ENCODE data around the gene CYBC1. TPM values are rescaled to one million over a fixed set of nuclear protein-coding genes. Genes with fewer than 3 reads are reported as not detected.

The CYBC1 gene
- total and polyA plus RNA-seq, 2 experiments from 2014 or later, result 61.9 to 76.6 TPM

- Histone ChIP-seq H3K9me3 (ENCODE audit: low read depth) (no peaks in the 10 kb centered on the region), H3K36me3 (replicated peaks; ENCODE audit: insufficient read depth, low read depth) (no peaks in the 10 kb centered on the region), H3K79me2 (no peaks in the 10 kb centered on the region), H3K9me2 (replicated peaks; ENCODE audit: insufficient read depth) (no peaks in the 10 kb centered on the region), H4K20me1 (ENCODE audit: insufficient read depth, poor library complexity, severe bottlenecking) (no peaks in the 10 kb centered on the region), H3K27me3 (no peaks in the 10 kb centered on the region), H3K4me1 (ENCODE audit: insufficient read depth) (no peaks in the 10 kb centered on the region), H3K27ac (no peak overlapping the region), H2AFZ (no peak overlapping the region), H3K4me2 (no peak overlapping the region), H3K4me3 (no peak overlapping the region)
- 92% methylated on average over 14 of the region's 14 CpGs for WGBS (ENCODE audit: low lambda C conversion rate, missing lambda C conversion rate)
- no peak for TF ChIP-seq EZH2 (IDR thresholded peaks at IDR 0.05; ENCODE audit: borderline replicate concordance)
- TF ChIP-seq, protein P1, sequence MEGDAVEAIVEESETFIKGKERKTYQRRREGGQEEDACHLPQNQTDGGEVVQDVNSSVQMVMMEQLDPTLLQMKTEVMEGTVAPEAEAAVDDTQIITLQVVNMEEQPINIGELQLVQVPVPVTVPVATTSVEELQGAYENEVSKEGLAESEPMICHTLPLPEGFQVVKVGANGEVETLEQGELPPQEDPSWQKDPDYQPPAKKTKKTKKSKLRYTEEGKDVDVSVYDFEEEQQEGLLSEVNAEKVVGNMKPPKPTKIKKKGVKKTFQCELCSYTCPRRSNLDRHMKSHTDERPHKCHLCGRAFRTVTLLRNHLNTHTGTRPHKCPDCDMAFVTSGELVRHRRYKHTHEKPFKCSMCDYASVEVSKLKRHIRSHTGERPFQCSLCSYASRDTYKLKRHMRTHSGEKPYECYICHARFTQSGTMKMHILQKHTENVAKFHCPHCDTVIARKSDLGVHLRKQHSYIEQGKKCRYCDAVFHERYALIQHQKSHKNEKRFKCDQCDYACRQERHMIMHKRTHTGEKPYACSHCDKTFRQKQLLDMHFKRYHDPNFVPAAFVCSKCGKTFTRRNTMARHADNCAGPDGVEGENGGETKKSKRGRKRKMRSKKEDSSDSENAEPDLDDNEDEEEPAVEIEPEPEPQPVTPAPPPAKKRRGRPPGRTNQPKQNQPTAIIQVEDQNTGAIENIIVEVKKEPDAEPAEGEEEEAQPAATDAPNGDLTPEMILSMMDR (IDR thresholded peaks at IDR 0.05; ENCODE audit: poor library complexity), result no peak
- TF ChIP-seq EZH2phosphoT487 (IDR thresholded peaks at IDR 0.05; ENCODE audit: low read depth, severe bottlenecking, unreplicated experiment), result no peak
- no peak for DNase-seq (ENCODE audit: low spot score)
These were observed 37.4 kb upstream of the CYBC1 start for GRCh38 chr17:82487910-82488309.

- H3K36me3 ChIP-seq (replicated peaks; ENCODE audit: insufficient read depth, low read depth), result no peaks in the 10 kb centered on the region
- no peak for TF ChIP-seq EZH2 (IDR thresholded peaks at IDR 0.05; ENCODE audit: borderline replicate concordance)
- TF ChIP-seq, protein P1 (IDR thresholded peaks at IDR 0.05; ENCODE audit: poor library complexity), result no peak
- no peak for TF ChIP-seq EZH2phosphoT487 (IDR thresholded peaks at IDR 0.05; ENCODE audit: low read depth, severe bottlenecking, unreplicated experiment)
- no peaks in the 10 kb centered on the region for H3K4me1 ChIP-seq (ENCODE audit: insufficient read depth)
- H3K9me2 ChIP-seq (replicated peaks; ENCODE audit: insufficient read depth), result no peaks in the 10 kb centered on the region
- no peaks in the 10 kb centered on the region for H4K20me1 ChIP-seq (ENCODE audit: insufficient read depth, poor library complexity, severe bottlenecking)
- H2AFZ ChIP-seq, result no peak overlapping the region
- WGBS (ENCODE audit: low lambda C conversion rate, missing lambda C conversion rate), result 85% methylated on average over 13 of the region's 13 CpGs
- H3K27ac ChIP-seq, result no peak overlapping the region
- DNase-seq (ENCODE audit: low spot score), result no peak
- H3K9me3 ChIP-seq (ENCODE audit: low read depth), result no peaks in the 10 kb centered on the region
- no peak overlapping the region for H3K4me3 ChIP-seq
- no peaks in the 10 kb centered on the region for H3K27me3 ChIP-seq
- H3K4me2 ChIP-seq, result no peak overlapping the region
- H3K79me2 ChIP-seq, result no peaks in the 10 kb centered on the region
These were observed 35.9 kb upstream of the CYBC1 start for GRCh38 chr17:82486231-82487094.

DNA sequence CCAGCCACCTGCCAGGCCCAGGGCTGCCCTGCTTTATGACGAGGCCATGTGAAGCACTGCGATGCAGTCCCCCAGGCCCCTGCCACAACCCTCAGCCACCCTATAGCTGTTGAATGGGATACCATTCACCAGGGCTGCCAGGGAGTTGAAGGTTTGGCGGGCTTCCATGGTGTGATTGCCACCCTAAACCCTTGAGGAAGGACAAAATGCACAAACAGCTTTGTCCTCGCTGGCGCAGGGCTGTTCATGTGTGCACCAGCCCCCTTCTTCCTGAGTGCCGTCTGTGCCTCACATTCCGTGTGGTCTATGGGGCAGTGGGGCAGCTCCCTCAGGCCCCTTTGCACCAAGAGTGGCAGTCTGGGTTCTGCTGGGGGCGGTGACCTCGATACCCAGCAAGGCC, 33.3 kb upstream of the CYBC1 start:
- Histone ChIP-seq H3K79me2 (no peaks in the 10 kb centered on the region), H3K36me3 (replicated peaks; ENCODE audit: insufficient read depth, low read depth) (no peaks in the 10 kb centered on the region)
- 98% methylated on average over 9 of the region's 9 CpGs for WGBS (ENCODE audit: low lambda C conversion rate, missing lambda C conversion rate)

More for the DNA sequence above, 33.3 kb upstream of the CYBC1 start:
- no peak for DNase-seq (ENCODE audit: low spot score)
- Histone ChIP-seq H3K9me2 (replicated peaks; ENCODE audit: insufficient read depth) (no peaks in the 10 kb centered on the region), H3K27me3 (no peaks in the 10 kb centered on the region), H2AFZ (no peak overlapping the region), H3K4me3 (no peak overlapping the region), H3K4me2 (no peak overlapping the region), H4K20me1 (ENCODE audit: insufficient read depth, poor library complexity, severe bottlenecking) (no peaks in the 10 kb centered on the region), H3K27ac (no peak overlapping the region), H3K4me1 (ENCODE audit: insufficient read depth) (no peaks in the 10 kb centered on the region), H3K9me3 (ENCODE audit: low read depth) (no peaks in the 10 kb centered on the region)
- TF ChIP-seq, protein P1 (IDR thresholded peaks at IDR 0.05; ENCODE audit: poor library complexity), result no peak
- TF ChIP-seq EZH2phosphoT487 (IDR thresholded peaks at IDR 0.05; ENCODE audit: low read depth, severe bottlenecking, unreplicated experiment), result no peak
- TF ChIP-seq EZH2 (IDR thresholded peaks at IDR 0.05; ENCODE audit: borderline replicate concordance), result no peak

All from hepatocyte (in vitro differentiated cells).